Esophagus squamous epithelium (tissue), 4 donors: Measurements from ENCODE around the gene KCNE2.

Experiments used
- CTCF ChIP-seq, 6 experiments: fragments of 450-650 bp in 4 of 6; fragments of 200-600 bp in 2 of 6; sonication (generic) in 2 of 6; IDR thresholded peaks; one replicate each; pipeline ENCODE4 v1.5.1; 2016 to 2019; ENCODE audit warnings: antibody characterized with exemption in 6 of 6, mild to moderate bottlenecking in 4 of 6, moderate library complexity in 4 of 6
- POLR2A ChIP-seq, 4 donors: fragments of 450-650 bp; IDR thresholded peaks; one replicate each; pipeline ENCODE4 v1.6.1; 2017; ENCODE audit warnings: antibody characterized with exemption in 4 of 4, mild to moderate bottlenecking in 4 of 4, moderate library complexity in 3 of 4

- no peak for TF ChIP-seq CTCF (IDR thresholded peaks at IDR 0.05)
- TF ChIP-seq POLR2A (IDR thresholded peaks at IDR 0.05), result no peak
Observed at GRCh38 chr21:34348890-34349519, 14.8 kb upstream of the KCNE2 start.
